Tibial artery (tissue), 4 donors: ENCODE results near the gene OXT.
"Not testable (repeated sequence)": the region's sequence is repeated elsewhere in the genome, so short reads cannot be mapped to it uniquely, and the experiment has no call there.

Experiments used
- DNase-seq, 2 donors: peaks; one replicate each; pipeline ENCODE4 v3.0.0-alpha.2; 2019
- H3K27ac ChIP-seq, 2 donors: fragments of 200-600 bp; sonication (generic) in 1 of 2; 1 replicate in 1 of 2; 2 replicates in 1 of 2; pipeline ENCODE4 v1.5.1; 2018 to 2019; ENCODE audit warnings: mild to moderate bottlenecking in 1 of 2
- H3K27me3 ChIP-seq, 2 donors: fragments of 200-600 bp; sonication (generic) in 1 of 2; one replicate each; pipeline versions ENCODE4 v1.5.1 to v1.6.0; 2016 to 2019
- H3K36me3 ChIP-seq, 3 donors: fragments of 200-600 bp; sonication (generic) in 2 of 3; one replicate each; pipeline ENCODE4 v1.5.1; 2016 to 2019; ENCODE audit warnings: mild to moderate bottlenecking in 2 of 3
- H3K4me1 ChIP-seq, 4 donors: fragments of 200-600 bp; sonication (generic) in 2 of 4; 1 replicate in 3 of 4; 2 replicates in 1 of 4; pipeline ENCODE4 v1.5.1; 2016 to 2019
- H3K4me3 ChIP-seq, 2 donors: fragments of 200-600 bp; sonication (generic) in 1 of 2; 1 replicate in 1 of 2; 2 replicates in 1 of 2; pipeline ENCODE4 v1.5.1; 2018 to 2019; ENCODE audit warnings: mild to moderate bottlenecking in 2 of 2
- H3K9me3 ChIP-seq, 3 donors: fragments of 200-600 bp; sonication (generic) in 1 of 3; one replicate each; pipeline ENCODE4 v1.5.1; 2016 to 2019
- CTCF ChIP-seq, 2 experiments: fragments of 200-600 bp in 1 of 2; fragments of 450-650 bp in 1 of 2; IDR thresholded peaks; one replicate each; pipeline ENCODE4 v1.5.1; 2017 to 2019; ENCODE audit warnings: antibody characterized with exemption in 2 of 2, mild to moderate bottlenecking in 1 of 2, moderate library complexity in 1 of 2
- intact Hi-C: fragments of 100-400 bp; cut with DNase I; formaldehyde crosslinking; loops from one replicate; pipeline ENCODE4 v1.15.0; 2023; ENCODE audit warnings: low total_unique reads

Gene OXT

GRCh38 chr20:3115190-3116107 is 44.0 kb downstream of the OXT start:
- TF ChIP-seq CTCF (IDR thresholded peaks at IDR 0.05), result peak; percentile 51 to 63
- Histone ChIP-seq H3K9me3 (no peaks in the 10 kb centered on the region), H3K27me3 (no peaks in the 10 kb centered on the region), H3K36me3 (peaks cover 5 to 33% (median 7%) of the 10 kb centered on the region in 3 donors), H3K27ac (no peak overlapping the region), H3K4me1 (peaks cover 0 to 10% (median 6%) of the 10 kb centered on the region in 4 donors), H3K4me3 (no peak overlapping the region)
- no peak for DNase-seq
- intact Hi-C loops, result no loop called here

GRCh38 chr20:3116341-3116740 is 44.9 kb downstream of the OXT start:
- TF ChIP-seq CTCF (IDR thresholded peaks at IDR 0.05), result no peak
- no peak for DNase-seq
- no peak overlapping the region for H3K27ac ChIP-seq
- intact Hi-C loops, result no loop called here
- peaks cover 0 to 10% (median 6%) of the 10 kb centered on the region in 4 donors for H3K4me1 ChIP-seq
- peaks cover 5 to 33% (median 14%) of the 10 kb centered on the region in 3 donors for H3K36me3 ChIP-seq
- H3K9me3 ChIP-seq, result no peaks in the 10 kb centered on the region
- no peaks in the 10 kb centered on the region for H3K27me3 ChIP-seq
- H3K4me3 ChIP-seq, result no peak overlapping the region

GRCh38 chr20:3117839-3118379 is 46.5 kb downstream of the OXT start:
- H3K4me3 ChIP-seq, H3K4me1 ChIP-seq, H3K9me3 ChIP-seq, intact Hi-C loops, H3K27me3 ChIP-seq: not testable (repeated sequence)
- TF ChIP-seq CTCF (IDR thresholded peaks at IDR 0.05), result peak; percentile 56 to 58
- Histone ChIP-seq H3K27ac (peak overlapping the region; percentile 38 to 54), H3K36me3 (peaks cover 9 to 46% (median 28%) of the 10 kb centered on the region in 3 donors)
- DNase-seq, result peak; percentile 67 to 81

- intact Hi-C loops, result no loop called here
- DNase-seq, result no peak
- no peaks in the 10 kb centered on the region for H3K27me3 ChIP-seq
- H3K27ac ChIP-seq, result no peak overlapping the region
- H3K9me3 ChIP-seq, result no peaks in the 10 kb centered on the region
- no peak overlapping the region for H3K4me3 ChIP-seq
- peaks cover 0 to 10% (median 6%) of the 10 kb centered on the region in 4 donors for H3K4me1 ChIP-seq
- no peak for TF ChIP-seq CTCF (IDR thresholded peaks at IDR 0.05)
- peaks cover 5 to 41% (median 23%) of the 10 kb centered on the region in 3 donors for H3K36me3 ChIP-seq
Observed at GRCh38 chr20:3119044-3119443, 47.6 kb downstream of the OXT start.

- Histone ChIP-seq H3K4me1 (peaks cover 0 to 10% (median 3%) of the 10 kb centered on the region in 4 donors), H3K36me3 (peaks cover 5 to 48% (median 28%) of the 10 kb centered on the region in 3 donors), H3K27ac (no peak overlapping the region), H3K9me3 (no peaks in the 10 kb centered on the region), H3K27me3 (no peaks in the 10 kb centered on the region), H3K4me3 (no peak overlapping the region)
- intact Hi-C loops, result no loop called here
- TF ChIP-seq CTCF (IDR thresholded peaks at IDR 0.05), result no peak
- no peak for DNase-seq
Observed at GRCh38 chr20:3121271-3121911, 50.0 kb downstream of the OXT start.
